KMS-11 (cell line): ENCODE measurements around the gene LCTL.

Source experiments
- H2AFZ ChIP-seq: fragments of 200-600 bp; sonication (generic); 2 replicates; pipeline ENCODE4 v1.6.1; 2016; ENCODE audit warnings: antibody characterized with exemption, mixed run types, low read depth
- H3K27ac ChIP-seq: fragments of 200-600 bp; sonication (generic); 2 replicates; pipeline ENCODE4 v1.6.1; 2016; ENCODE audit warnings: mild to moderate bottlenecking, mixed run types
- H3K27me3 ChIP-seq: fragments of 200-600 bp; sonication (generic); 2 replicates; pipeline ENCODE4 v1.6.1; 2017; ENCODE audit warnings: mild to moderate bottlenecking, low read depth, mixed run types, moderate library complexity; ENCODE audit not compliant: insufficient read depth
- H3K36me3 ChIP-seq: fragments of 200-600 bp; sonication (generic); 2 replicates; pipeline ENCODE4 v1.6.1; 2017; ENCODE audit warnings: mild to moderate bottlenecking, mixed run types; ENCODE audit not compliant: insufficient read depth
- H3K4me1 ChIP-seq: fragments of 200-600 bp; sonication (generic); 2 replicates; pipeline ENCODE4 v1.6.1; 2016; ENCODE audit warnings: mild to moderate bottlenecking, low read depth, mixed run types; ENCODE audit not compliant: poor library complexity, severe bottlenecking
- H3K4me2 ChIP-seq: fragments of 200-600 bp; sonication (generic); 2 replicates; pipeline ENCODE4 v1.7.0; 2016; ENCODE audit warnings: mild to moderate bottlenecking, mixed run types
- H3K4me3 ChIP-seq: fragments of 200-600 bp; sonication (generic); IDR thresholded peaks from 2 replicates; pipeline ENCODE4 v1.6.1; 2017; ENCODE audit warnings: low read depth, low read length, mixed read lengths; ENCODE audit not compliant: insufficient read depth
- H3K79me2 ChIP-seq: fragments of 200-600 bp; sonication (generic); 2 replicates; pipeline ENCODE4 v1.6.1; 2016; ENCODE audit warnings: low read depth, mixed run types; ENCODE audit not compliant: insufficient read depth
- H3K9ac ChIP-seq: fragments of 200-600 bp; sonication (generic); 2 replicates; pipeline ENCODE4 v1.6.1; 2016; ENCODE audit warnings: mild to moderate bottlenecking, mixed run types
- H4K20me1 ChIP-seq: fragments of 200-600 bp; sonication (generic); 2 replicates; pipeline ENCODE4 v1.6.1; 2016; ENCODE audit warnings: mild to moderate bottlenecking, mixed run types; ENCODE audit not compliant: insufficient read depth
- CTCF ChIP-seq: fragments of 200-600 bp; sonication (generic); conservative IDR thresholded peaks from 2 replicates; pipeline ENCODE4 v1.6.1; 2017; ENCODE audit warnings: low read depth, mild to moderate bottlenecking, antibody characterized with exemption, low read length, moderate library complexity, mixed read lengths

The LCTL gene

GRCh38 chr15:66587020-66587419 lies 21.2 kb upstream of the LCTL start:
- Histone ChIP-seq H3K4me2 (no peak overlapping the region), H4K20me1 (no peaks in the 10 kb centered on the region), H2AFZ (no peak overlapping the region), H3K36me3 (no peaks in the 10 kb centered on the region), H3K27me3 (no peaks in the 10 kb centered on the region), H3K27ac (no peak overlapping the region), H3K79me2 (no peaks in the 10 kb centered on the region), H3K4me3 (no peak overlapping the region), H3K9ac (no peak overlapping the region), H3K4me1 (no peaks in the 10 kb centered on the region)
- no peak for TF ChIP-seq CTCF

GRCh38 chr15:66586155-66586976 lies 20.6 kb upstream of the LCTL start:
- H3K4me2 ChIP-seq, result no peak overlapping the region
- no peak overlapping the region for H3K9ac ChIP-seq
- TF ChIP-seq CTCF, result no peak
- no peaks in the 10 kb centered on the region for H3K79me2 ChIP-seq
- no peak overlapping the region for H3K27ac ChIP-seq
- no peaks in the 10 kb centered on the region for H3K4me1 ChIP-seq
- no peak overlapping the region for H2AFZ ChIP-seq
- H3K4me3 ChIP-seq, result no peak overlapping the region
- no peaks in the 10 kb centered on the region for H4K20me1 ChIP-seq
- H3K27me3 ChIP-seq, result no peaks in the 10 kb centered on the region
- no peaks in the 10 kb centered on the region for H3K36me3 ChIP-seq

GRCh38 chr15:66581972-66582537 lies 16.3 kb upstream of the LCTL start:
- H3K27me3 ChIP-seq, result no peaks in the 10 kb centered on the region
- H3K36me3 ChIP-seq, result no peaks in the 10 kb centered on the region
- no peak overlapping the region for H3K4me2 ChIP-seq
- no peak overlapping the region for H3K4me3 ChIP-seq
- no peak overlapping the region for H3K27ac ChIP-seq
- TF ChIP-seq CTCF, result no peak
- H3K9ac ChIP-seq, result no peak overlapping the region
- H3K4me1 ChIP-seq, result no peaks in the 10 kb centered on the region
- H2AFZ ChIP-seq, result no peak overlapping the region
- H4K20me1 ChIP-seq, result no peaks in the 10 kb centered on the region
- H3K79me2 ChIP-seq, result no peaks in the 10 kb centered on the region

GRCh38 chr15:66580643-66581042 lies 14.8 kb upstream of the LCTL start:
- Histone ChIP-seq H3K4me3 (no peak overlapping the region), H3K4me2 (no peak overlapping the region), H3K9ac (no peak overlapping the region), H3K27ac (no peak overlapping the region), H4K20me1 (no peaks in the 10 kb centered on the region), H3K79me2 (no peaks in the 10 kb centered on the region), H2AFZ (no peak overlapping the region), H3K36me3 (no peaks in the 10 kb centered on the region), H3K4me1 (no peaks in the 10 kb centered on the region), H3K27me3 (no peaks in the 10 kb centered on the region)
- no peak for TF ChIP-seq CTCF
